ENCODE results near the gene NUP160. TPM values are rescaled to one million over a fixed set of nuclear protein-coding genes. Genes with fewer than 3 reads are reported as not detected.
"Not testable (repeated sequence)": the region's sequence is repeated elsewhere in the genome, so short reads cannot be mapped to it uniquely, and the experiment has no call there.

The NUP160 gene
- total RNA-seq, 1 donor from 2014 or later = 88.2 TPM

GRCh38 chr11:47886096-47886495 lies 37.9 kb upstream of the NUP160 start:
- Histone ChIP-seq H3K4me2 (no peak overlapping the region), H3K27me3 (no peaks in the 10 kb centered on the region), H3K9ac (no peak overlapping the region), H3K9me3 (ENCODE audit: low read depth) (no peaks in the 10 kb centered on the region), H3K79me2 (ENCODE audit: low read depth) (no peaks in the 10 kb centered on the region), H4K20me1 (ENCODE audit: low read depth) (no peaks in the 10 kb centered on the region), H3F3A (ENCODE audit: low read depth) (no peaks in the 10 kb centered on the region), H2AFZ (replicated peaks) (no peak overlapping the region), H3K4me1 (no peaks in the 10 kb centered on the region), H3K27ac (no peak overlapping the region), H3K36me3 (no peaks in the 10 kb centered on the region), H3K4me3 (no peak overlapping the region)
- no peaks in the 10 kb centered on the region for H3K4me1 Mint-ChIP-seq
- TF ChIP-seq EZH2 (IDR thresholded peaks at IDR 0.05) (no peak), EZH2phosphoT487 (IDR thresholded peaks at IDR 0.05) (no peak), CTCF (IDR thresholded peaks at IDR 0.05) (no peak)
- no peak for DNase-seq (ENCODE audit: low spot score)
- H3K36me3 Mint-ChIP-seq = no peaks in the 10 kb centered on the region
- H3K27me3 Mint-ChIP-seq (ENCODE audit: insufficient read depth, low read depth) = peaks cover 5% of the 10 kb centered on the region
- H3K4me3 Mint-ChIP-seq = no peak overlapping the region
- H3K27ac Mint-ChIP-seq = no peak overlapping the region
- no peaks in the 10 kb centered on the region for H3K9me3 Mint-ChIP-seq

GRCh38 chr11:47882437-47882836 lies 34.3 kb upstream of the NUP160 start:
- H3K4me3 Mint-ChIP-seq; H3K4me2 ChIP-seq; H3K36me3 ChIP-seq; H3K79me2 ChIP-seq (ENCODE audit: low read depth); H3K27me3 ChIP-seq; H3F3A ChIP-seq (ENCODE audit: low read depth); H3K36me3 Mint-ChIP-seq; H3K27ac Mint-ChIP-seq; H3K4me3 ChIP-seq; H3K4me1 ChIP-seq; H2AFZ ChIP-seq (replicated peaks); H3K4me1 Mint-ChIP-seq; H3K9me3 ChIP-seq (ENCODE audit: low read depth); H3K9ac ChIP-seq; H3K27ac ChIP-seq; H3K9me3 Mint-ChIP-seq; DNase-seq (ENCODE audit: low spot score); H4K20me1 ChIP-seq (ENCODE audit: low read depth); H3K27me3 Mint-ChIP-seq (ENCODE audit: insufficient read depth, low read depth): not testable (repeated sequence)

GRCh38 chr11:47881145-47881544 lies 33.0 kb upstream of the NUP160 start:
- TF ChIP-seq EZH2 (IDR thresholded peaks at IDR 0.05) (no peak), CTCF (IDR thresholded peaks at IDR 0.05) (no peak), EZH2phosphoT487 (IDR thresholded peaks at IDR 0.05) (no peak)
- Mint-ChIP-seq H3K27ac (no peak overlapping the region), H3K27me3 (ENCODE audit: insufficient read depth, low read depth) (peaks cover 9% of the 10 kb centered on the region), H3K36me3 (no peaks in the 10 kb centered on the region), H3K9me3 (peaks cover 13% of the 10 kb centered on the region), H3K4me3 (no peak overlapping the region), H3K4me1 (no peaks in the 10 kb centered on the region)
- Histone ChIP-seq H4K20me1 (ENCODE audit: low read depth) (no peaks in the 10 kb centered on the region), H3K27me3 (no peaks in the 10 kb centered on the region), H3K27ac (no peak overlapping the region), H3F3A (ENCODE audit: low read depth) (no peaks in the 10 kb centered on the region), H3K4me1 (no peaks in the 10 kb centered on the region), H3K9ac (no peak overlapping the region), H3K4me2 (no peak overlapping the region), H3K9me3 (ENCODE audit: low read depth) (no peaks in the 10 kb centered on the region), H3K4me3 (no peak overlapping the region), H3K36me3 (no peaks in the 10 kb centered on the region), H2AFZ (replicated peaks) (peak overlapping the region; percentile 34), H3K79me2 (ENCODE audit: low read depth) (no peaks in the 10 kb centered on the region)
- DNase-seq (ENCODE audit: low spot score) = no peak

GRCh38 chr11:47879259-47880158 lies 31.4 kb upstream of the NUP160 start:
- Histone ChIP-seq H3K4me2 (no peak overlapping the region), H4K20me1 (ENCODE audit: low read depth) (no peaks in the 10 kb centered on the region), H3K27ac (no peak overlapping the region), H3K9me3 (ENCODE audit: low read depth) (peaks cover 7% of the 10 kb centered on the region), H3K36me3 (no peaks in the 10 kb centered on the region), H3K9ac (no peak overlapping the region), H3K27me3 (no peaks in the 10 kb centered on the region), H3K4me1 (no peaks in the 10 kb centered on the region), H2AFZ (replicated peaks) (no peak overlapping the region), H3K79me2 (ENCODE audit: low read depth) (no peaks in the 10 kb centered on the region), H3F3A (ENCODE audit: low read depth) (no peaks in the 10 kb centered on the region), H3K4me3 (no peak overlapping the region)
- no peak for DNase-seq (ENCODE audit: low spot score)
- Mint-ChIP-seq H3K36me3 (peaks cover 3% of the 10 kb centered on the region), H3K9me3 (peaks cover 22% of the 10 kb centered on the region), H3K27ac (no peak overlapping the region), H3K4me3 (no peak overlapping the region), H3K4me1 (no peaks in the 10 kb centered on the region), H3K27me3 (ENCODE audit: insufficient read depth, low read depth) (peaks cover 9% of the 10 kb centered on the region)
- TF ChIP-seq EZH2 (IDR thresholded peaks at IDR 0.05) (no peak), EZH2phosphoT487 (IDR thresholded peaks at IDR 0.05) (no peak), CTCF (IDR thresholded peaks at IDR 0.05) (no peak)

GRCh38 chr11:47875858-47876257 lies 27.7 kb upstream of the NUP160 start:
- not testable (repeated sequence) for H3K36me3 ChIP-seq; H3K27me3 Mint-ChIP-seq (ENCODE audit: insufficient read depth, low read depth); DNase-seq (ENCODE audit: low spot score); H3K4me1 Mint-ChIP-seq; H3F3A ChIP-seq (ENCODE audit: low read depth); H3K27ac ChIP-seq; H3K9me3 ChIP-seq (ENCODE audit: low read depth); H3K4me1 ChIP-seq; H3K4me2 ChIP-seq; H3K4me3 ChIP-seq; H2AFZ ChIP-seq (replicated peaks); H3K27me3 ChIP-seq; H3K36me3 Mint-ChIP-seq; H3K27ac Mint-ChIP-seq; H3K9ac ChIP-seq; H3K4me3 Mint-ChIP-seq; H4K20me1 ChIP-seq (ENCODE audit: low read depth); H3K79me2 ChIP-seq (ENCODE audit: low read depth)
- H3K9me3 Mint-ChIP-seq = peaks cover 27% of the 10 kb centered on the region
